Activated T-helper 17 cell treated with anti-CD3 and anti-CD28 coated beads, Interleukin-2, amount 50 U/mL, for 72 hours (primary cell): ENCODE data around the gene MTRFR. TPM values are rescaled to one million over a fixed set of nuclear protein-coding genes. Genes with fewer than 3 reads are reported as not detected.
A peak's percentile ranks its signal among the peaks of the same experiment; 100 is the strongest.
"Not testable (repeated sequence)": the region's sequence is repeated elsewhere in the genome, so short reads cannot be mapped to it uniquely, and the experiment has no call there.

Experiments
- ATAC-seq: fragments of 150-1000 bp; cut with Tn5 transposase; replicated peaks from 2 replicates; pipeline ENCODE4 v1.10.0; 2021; ENCODE audit warnings: mild to moderate bottlenecking, moderate library complexity
- H3K27ac Mint-ChIP-seq: one replicate; pipeline ENCODE4 v1.8.0; 2022; ENCODE audit warnings: mixed read lengths
- H3K27me3 Mint-ChIP-seq: one replicate; pipeline ENCODE4 v1.8.0; 2022; ENCODE audit warnings: mixed read lengths
- H3K36me3 Mint-ChIP-seq: one replicate; pipeline ENCODE4 v1.8.0; 2022; ENCODE audit warnings: low read depth, mild to moderate bottlenecking, mixed read lengths
- H3K4me1 Mint-ChIP-seq: one replicate; pipeline ENCODE4 v1.8.0; 2022; ENCODE audit warnings: mixed read lengths
- H3K4me3 Mint-ChIP-seq: one replicate; pipeline ENCODE4 v1.8.0; 2022; ENCODE audit warnings: mild to moderate bottlenecking, mixed read lengths
- H3K9me3 Mint-ChIP-seq: one replicate; pipeline ENCODE4 v1.8.0; 2022; ENCODE audit warnings: mixed read lengths
- total RNA-seq, 2 donors: library from RNA; stranded (reverse); gene quantifications; one replicate each; pipeline ENCODE4 v1.2.3, GENCODE V29; 2022

The MTRFR gene
- total RNA-seq: 10 to 100 TPM; 26.8 to 32.3 TPM

DNA sequence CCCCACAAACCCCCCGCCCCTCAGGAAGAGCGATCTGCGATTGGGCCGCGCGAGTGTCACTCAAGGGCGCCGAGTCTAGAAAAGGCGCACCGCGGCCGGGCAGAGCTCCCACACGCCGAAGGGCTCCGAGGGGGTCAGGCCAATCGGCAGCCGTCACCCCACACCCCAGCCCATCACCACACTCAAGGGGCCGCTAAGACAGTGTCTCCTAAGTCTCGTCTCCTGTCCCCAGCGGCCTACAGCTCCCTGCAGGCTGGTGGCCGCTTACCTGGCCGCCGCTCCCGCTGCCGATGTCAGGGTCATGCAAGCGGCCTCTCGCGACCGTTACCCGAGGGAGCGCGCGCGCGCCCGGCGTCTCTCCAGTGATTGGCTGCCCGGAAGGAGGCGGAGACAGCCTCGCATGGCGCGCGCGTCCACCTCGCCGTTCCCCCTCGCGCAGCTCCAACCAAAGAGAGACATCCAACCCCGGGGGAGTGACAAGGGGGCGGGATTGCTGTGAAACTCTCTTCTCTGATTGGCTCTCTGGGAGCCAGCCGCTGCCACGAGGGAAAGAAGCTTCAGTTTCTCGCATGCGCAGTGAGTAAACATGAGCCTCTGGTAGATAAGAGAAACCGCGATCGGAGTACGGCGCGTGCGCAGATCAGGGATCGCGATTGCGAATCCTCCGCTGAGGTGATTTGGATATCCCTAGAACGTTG, at the start of gene MTRFR, which contains the start of gene MPHOSPH9:
TSS of gene MTRFR (plus strand) at position 630 of the 698 bp plus-strand sequence. CDS start 20,239 bp downstream, outside the sequence.
TSS of gene MPHOSPH9 (minus strand) at position 335 of the 698 bp plus-strand sequence. CDS start 2,777 bp downstream, outside the sequence.
- H3K4me1 Mint-ChIP-seq: peaks cover 34% of the 10 kb centered on the region
- H3K27me3 Mint-ChIP-seq: no peaks in the 10 kb centered on the region
- peaks cover 75% of the 10 kb centered on the region for H3K36me3 Mint-ChIP-seq
- H3K9me3 Mint-ChIP-seq: no peaks in the 10 kb centered on the region
- H3K27ac Mint-ChIP-seq: peak within 1 kb of the TSS; percentile 99
- ATAC-seq: peak; percentile 93
- H3K4me3 Mint-ChIP-seq: peak within 1 kb of the TSS; percentile 93

DNA sequence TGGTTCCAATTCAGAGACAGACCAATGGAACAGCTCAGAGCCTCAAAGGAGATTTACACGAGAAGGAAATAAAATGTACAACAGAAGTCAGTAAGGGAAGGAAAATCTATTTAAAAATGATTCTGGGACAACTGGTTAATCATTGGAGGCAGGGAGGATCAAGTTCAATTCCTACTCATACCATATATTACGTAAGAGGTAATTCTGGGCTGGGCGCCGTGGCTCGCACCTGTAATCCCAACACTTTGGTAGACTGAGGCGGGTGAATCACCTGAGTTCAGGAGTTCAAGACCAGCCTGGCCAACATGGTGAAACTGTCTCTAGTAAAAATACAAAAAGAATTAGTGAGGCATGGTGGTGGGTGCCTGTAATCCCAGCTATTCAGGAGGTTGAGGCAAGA, 45.6 kb upstream of the MTRFR start:
- no peak for ATAC-seq
- no peaks in the 10 kb centered on the region for H3K9me3 Mint-ChIP-seq
- H3K4me3 Mint-ChIP-seq: no peak overlapping the region
- H3K27ac Mint-ChIP-seq: no peak overlapping the region
- H3K27me3 Mint-ChIP-seq: no peaks in the 10 kb centered on the region
- no peaks in the 10 kb centered on the region for H3K4me1 Mint-ChIP-seq
- peaks cover 90% of the 10 kb centered on the region for H3K36me3 Mint-ChIP-seq

DNA sequence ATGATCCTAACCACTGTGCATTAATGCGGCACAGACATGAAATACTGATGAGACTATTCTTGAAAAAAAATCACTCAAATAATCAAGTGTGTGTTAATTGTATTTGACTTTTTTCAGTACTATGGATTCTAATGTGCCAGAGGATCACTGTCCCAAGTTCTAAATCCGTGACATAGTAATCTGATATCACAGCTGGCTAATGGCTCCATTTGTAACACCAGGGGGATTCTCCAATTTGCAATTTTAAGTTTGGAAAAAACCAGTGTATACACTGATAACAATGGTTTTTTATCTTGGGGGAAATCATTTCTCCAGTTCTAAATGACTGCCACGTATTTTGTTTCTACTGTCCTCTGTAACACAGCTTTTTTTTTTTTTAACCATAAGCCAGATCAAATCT, 33.3 kb upstream of the MTRFR start:
- peaks cover 13% of the 10 kb centered on the region for H3K4me1 Mint-ChIP-seq
- peak overlapping the region; percentile 80 for H3K27ac Mint-ChIP-seq
- H3K27me3 Mint-ChIP-seq: no peaks in the 10 kb centered on the region
- peak overlapping the region; percentile 43 for H3K4me3 Mint-ChIP-seq
- no peak for ATAC-seq
- H3K9me3 Mint-ChIP-seq: no peaks in the 10 kb centered on the region
- peaks cover 85% of the 10 kb centered on the region for H3K36me3 Mint-ChIP-seq

DNA sequence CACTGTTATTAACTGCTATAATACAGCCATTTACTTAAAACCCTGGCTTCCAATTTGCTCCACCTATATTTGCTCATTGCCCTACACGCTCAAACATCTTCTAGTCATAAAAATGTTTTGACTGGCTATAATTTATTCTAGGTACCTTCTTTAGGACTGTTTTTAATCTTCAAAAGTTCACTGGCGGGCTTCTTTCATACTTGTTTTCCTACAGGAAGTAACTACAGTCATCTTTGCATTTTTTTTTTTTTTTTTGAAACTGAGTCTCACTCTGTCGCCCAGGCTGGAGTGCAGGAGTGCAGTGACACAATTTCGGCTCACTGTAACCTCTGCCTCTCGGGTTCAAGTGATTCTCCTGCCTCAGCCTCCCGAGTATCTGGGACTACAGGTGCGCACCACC, 32.8 kb upstream of the MTRFR start:
- Mint-ChIP-seq H3K9me3 (no peaks in the 10 kb centered on the region), H3K36me3 (peaks cover 85% of the 10 kb centered on the region), H3K4me3 (peak overlapping the region; percentile 43), H3K4me1 (peaks cover 13% of the 10 kb centered on the region), H3K27me3 (no peaks in the 10 kb centered on the region), H3K27ac (peak overlapping the region; percentile 80)
- ATAC-seq: peak; percentile 85

DNA sequence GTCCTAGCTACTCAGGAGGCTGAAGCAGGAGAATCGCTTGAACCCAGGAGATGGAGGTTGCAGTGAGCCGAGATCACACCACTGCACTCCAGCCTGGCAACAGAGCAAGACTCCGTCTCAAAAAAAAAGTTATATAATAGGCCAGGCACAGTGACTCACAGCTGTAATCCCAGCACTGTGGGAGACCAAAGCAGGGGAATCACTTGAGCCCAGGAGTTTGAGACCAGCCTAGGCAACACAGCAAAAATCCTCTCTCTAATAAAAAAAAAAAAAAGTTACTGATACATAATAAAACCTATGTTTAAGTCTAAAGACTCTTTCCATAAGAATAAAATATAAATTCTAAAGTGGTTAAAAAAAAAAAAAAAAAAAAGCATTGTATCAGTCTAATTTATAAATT, 26.4 kb upstream of the MTRFR start:
- not testable (repeated sequence) for H3K4me3 Mint-ChIP-seq, H3K4me1 Mint-ChIP-seq, H3K9me3 Mint-ChIP-seq, ATAC-seq, H3K27ac Mint-ChIP-seq, H3K27me3 Mint-ChIP-seq
- H3K36me3 Mint-ChIP-seq: peaks cover 86% of the 10 kb centered on the region

DNA sequence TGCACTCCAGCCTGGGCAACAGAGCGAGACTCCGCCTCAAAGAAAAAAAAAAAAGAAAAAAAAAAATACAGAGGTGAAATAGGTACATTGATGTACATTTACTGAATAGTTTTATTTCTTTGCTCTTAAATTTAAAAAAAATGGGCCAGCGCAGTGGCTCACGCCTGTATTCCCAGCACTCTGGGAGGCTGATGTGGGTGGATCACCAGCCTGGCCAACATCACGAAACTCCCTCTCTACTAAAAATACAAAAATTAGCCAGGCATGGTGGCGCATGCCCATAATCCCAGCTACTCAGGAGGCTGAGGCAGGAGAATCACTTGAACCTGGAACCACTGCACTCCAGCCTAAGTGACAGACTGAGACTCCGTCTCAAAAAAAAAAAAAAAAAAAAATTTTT, 25.4 kb upstream of the MTRFR start:
- H3K27me3 Mint-ChIP-seq, ATAC-seq, H3K4me1 Mint-ChIP-seq, H3K9me3 Mint-ChIP-seq, H3K4me3 Mint-ChIP-seq, H3K27ac Mint-ChIP-seq: not testable (repeated sequence)
- H3K36me3 Mint-ChIP-seq: peaks cover 86% of the 10 kb centered on the region

DNA sequence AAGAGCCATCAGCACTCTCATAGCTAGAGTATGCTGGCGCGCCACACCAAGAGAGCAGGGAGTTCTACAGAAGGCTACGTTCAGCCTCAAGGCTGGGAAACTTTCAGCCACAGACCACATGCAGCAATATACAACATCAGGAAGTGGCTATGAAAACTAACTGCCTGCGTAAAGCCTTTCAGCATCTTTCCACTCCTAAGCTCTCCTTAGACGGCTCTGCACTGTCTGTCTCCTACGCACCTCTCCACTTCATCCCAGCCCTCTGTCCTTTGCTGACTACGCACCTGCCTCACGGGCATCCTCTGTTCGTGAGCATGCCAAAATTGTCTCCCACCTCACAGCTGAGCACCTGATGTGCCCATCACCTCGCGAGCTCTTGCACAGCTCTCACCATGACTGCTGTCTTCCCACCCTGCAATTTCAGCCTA, 10.0 kb upstream of the MTRFR start:
- Mint-ChIP-seq H3K27me3 (no peaks in the 10 kb centered on the region), H3K9me3 (no peaks in the 10 kb centered on the region), H3K36me3 (peaks cover 80% of the 10 kb centered on the region), H3K27ac (peak overlapping the region; percentile 75), H3K4me3 (peak overlapping the region; percentile 77), H3K4me1 (peaks cover 15% of the 10 kb centered on the region)
- ATAC-seq: peak; percentile 98

DNA sequence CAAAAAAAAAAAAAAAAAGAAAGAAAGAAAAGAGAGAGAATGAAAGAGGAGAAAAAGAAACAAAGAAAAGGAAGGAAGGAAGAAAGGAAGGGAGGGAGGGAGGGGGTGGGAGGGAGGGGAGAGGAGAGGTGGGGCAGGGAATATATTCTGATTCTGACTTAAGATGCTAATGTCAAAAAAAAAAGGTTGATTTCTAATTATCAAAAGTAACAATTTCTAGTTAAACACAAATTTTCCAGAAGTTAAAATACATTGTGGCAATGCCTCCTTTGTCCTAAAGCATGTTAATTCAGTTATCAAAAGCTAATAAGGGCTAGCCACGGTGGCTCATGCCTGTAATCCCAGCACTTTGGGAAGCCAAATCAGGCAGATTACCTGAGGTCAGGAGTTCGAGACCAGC, 7.8 kb upstream of the MTRFR start:
- Mint-ChIP-seq H3K27ac (no peak overlapping the region), H3K4me3 (no peak overlapping the region), H3K9me3 (no peaks in the 10 kb centered on the region), H3K27me3 (no peaks in the 10 kb centered on the region), H3K36me3 (peaks cover 79% of the 10 kb centered on the region), H3K4me1 (peaks cover 26% of the 10 kb centered on the region)
- no peak for ATAC-seq

DNA sequence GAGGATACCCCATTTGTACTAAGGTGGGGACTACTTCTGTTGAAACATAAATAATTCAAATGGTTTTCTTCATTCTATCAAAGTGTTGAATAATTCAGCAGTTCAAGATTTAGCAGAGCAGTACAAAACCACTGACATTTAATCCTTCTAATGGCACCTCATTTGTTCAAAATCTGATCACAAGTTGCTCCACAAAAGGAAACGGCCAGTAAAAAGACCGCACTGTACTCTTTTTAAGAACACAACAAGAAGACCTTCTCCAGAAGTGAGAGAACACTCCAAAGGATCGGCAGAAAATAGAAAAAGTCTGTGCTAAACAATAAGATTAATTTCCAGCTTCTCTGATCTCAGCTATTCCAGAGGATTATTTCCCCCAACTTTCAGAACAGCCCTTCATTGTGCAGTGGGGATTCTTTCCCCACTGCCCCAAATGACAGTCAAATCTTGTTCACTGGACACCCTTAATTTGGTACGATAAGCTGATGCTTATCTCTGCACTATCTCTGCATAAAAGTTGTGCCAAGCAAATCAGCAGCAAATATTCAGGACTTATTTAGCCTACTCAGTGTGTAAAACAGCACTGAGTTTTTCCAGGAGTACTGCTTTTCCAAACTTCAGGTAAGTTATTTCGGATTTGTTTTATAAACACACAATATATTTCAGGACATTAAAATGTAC, 5.5 kb upstream of the MTRFR start:
- H3K9me3 Mint-ChIP-seq: no peaks in the 10 kb centered on the region
- H3K27ac Mint-ChIP-seq: no peak overlapping the region
- peak overlapping the region; percentile 83 for H3K4me3 Mint-ChIP-seq
- H3K4me1 Mint-ChIP-seq: peaks cover 36% of the 10 kb centered on the region
- H3K27me3 Mint-ChIP-seq: no peaks in the 10 kb centered on the region
- peaks cover 59% of the 10 kb centered on the region for H3K36me3 Mint-ChIP-seq
- no peak for ATAC-seq

DNA sequence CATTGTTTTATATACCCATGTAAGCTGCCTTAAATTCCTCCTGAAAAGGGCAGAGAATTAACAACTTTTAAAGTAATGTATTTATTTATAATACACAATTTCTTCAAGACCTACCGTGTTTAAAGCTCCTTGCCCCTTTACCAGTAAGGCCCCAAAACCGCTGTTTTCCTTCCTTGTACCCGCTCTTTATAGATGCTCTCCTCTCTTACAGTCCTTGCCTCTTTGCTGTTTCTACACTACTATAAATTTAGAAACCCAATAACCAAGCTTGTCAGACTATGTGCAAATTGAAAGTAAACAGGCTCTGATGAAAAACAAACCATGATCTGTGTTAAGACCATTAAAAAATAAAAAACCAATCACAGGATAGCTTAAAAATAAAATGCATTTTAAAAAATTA, 4.2 kb upstream of the MTRFR start:
- Mint-ChIP-seq H3K4me3 (peak overlapping the region; percentile 83), H3K27ac (peak overlapping the region; percentile 87), H3K4me1 (peaks cover 27% of the 10 kb centered on the region), H3K27me3 (no peaks in the 10 kb centered on the region), H3K9me3 (no peaks in the 10 kb centered on the region), H3K36me3 (peaks cover 63% of the 10 kb centered on the region)
- no peak for ATAC-seq

DNA sequence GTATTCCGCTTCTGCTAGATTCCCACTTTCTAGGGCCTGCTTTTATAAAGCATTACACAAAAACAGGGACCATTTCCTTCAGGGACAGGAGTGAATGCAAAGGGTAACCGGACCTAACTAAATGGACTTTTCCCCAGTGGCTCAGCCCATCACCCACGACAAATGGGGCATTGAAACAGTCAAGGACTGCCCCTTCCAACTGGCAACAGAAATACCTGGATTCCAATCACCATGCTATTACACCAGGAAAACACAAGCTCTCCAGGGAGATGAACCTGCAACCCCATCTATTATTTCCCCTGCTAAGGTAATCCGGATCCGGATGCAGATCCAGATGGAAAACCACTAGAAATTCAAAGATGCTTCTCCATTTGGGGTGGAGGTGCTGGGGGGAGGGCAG, 1.3 kb upstream of the MTRFR start:
- H3K4me1 Mint-ChIP-seq: peaks cover 32% of the 10 kb centered on the region
- no peak for ATAC-seq
- peak overlapping the region; percentile 99 for H3K27ac Mint-ChIP-seq
- H3K27me3 Mint-ChIP-seq: no peaks in the 10 kb centered on the region
- H3K4me3 Mint-ChIP-seq: peak overlapping the region; percentile 93
- H3K36me3 Mint-ChIP-seq: peaks cover 71% of the 10 kb centered on the region
- no peaks in the 10 kb centered on the region for H3K9me3 Mint-ChIP-seq

DNA sequence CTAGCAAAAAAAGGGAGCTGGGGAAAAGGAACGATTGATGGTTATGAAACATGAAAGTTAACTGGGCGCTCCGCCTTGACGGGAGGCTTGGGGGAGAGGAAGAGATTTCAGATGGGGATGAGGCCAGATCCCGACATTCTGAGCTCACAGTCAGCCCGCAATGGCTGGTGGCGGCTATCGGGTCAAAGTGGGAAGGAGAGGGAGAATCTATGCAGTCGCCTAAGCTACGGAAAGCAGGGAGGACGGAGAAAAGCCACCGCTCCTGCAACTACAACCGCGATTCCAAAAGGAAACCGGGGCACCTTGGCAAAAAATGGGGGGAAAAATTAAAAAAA, 797 bp upstream of the MTRFR start:
- Mint-ChIP-seq H3K27me3 (no peaks in the 10 kb centered on the region), H3K4me1 (peaks cover 34% of the 10 kb centered on the region), H3K36me3 (peaks cover 75% of the 10 kb centered on the region), H3K9me3 (no peaks in the 10 kb centered on the region), H3K27ac (peak overlapping the region; percentile 99), H3K4me3 (peak overlapping the region; percentile 93)
- peak; percentile 1 for ATAC-seq

DNA sequence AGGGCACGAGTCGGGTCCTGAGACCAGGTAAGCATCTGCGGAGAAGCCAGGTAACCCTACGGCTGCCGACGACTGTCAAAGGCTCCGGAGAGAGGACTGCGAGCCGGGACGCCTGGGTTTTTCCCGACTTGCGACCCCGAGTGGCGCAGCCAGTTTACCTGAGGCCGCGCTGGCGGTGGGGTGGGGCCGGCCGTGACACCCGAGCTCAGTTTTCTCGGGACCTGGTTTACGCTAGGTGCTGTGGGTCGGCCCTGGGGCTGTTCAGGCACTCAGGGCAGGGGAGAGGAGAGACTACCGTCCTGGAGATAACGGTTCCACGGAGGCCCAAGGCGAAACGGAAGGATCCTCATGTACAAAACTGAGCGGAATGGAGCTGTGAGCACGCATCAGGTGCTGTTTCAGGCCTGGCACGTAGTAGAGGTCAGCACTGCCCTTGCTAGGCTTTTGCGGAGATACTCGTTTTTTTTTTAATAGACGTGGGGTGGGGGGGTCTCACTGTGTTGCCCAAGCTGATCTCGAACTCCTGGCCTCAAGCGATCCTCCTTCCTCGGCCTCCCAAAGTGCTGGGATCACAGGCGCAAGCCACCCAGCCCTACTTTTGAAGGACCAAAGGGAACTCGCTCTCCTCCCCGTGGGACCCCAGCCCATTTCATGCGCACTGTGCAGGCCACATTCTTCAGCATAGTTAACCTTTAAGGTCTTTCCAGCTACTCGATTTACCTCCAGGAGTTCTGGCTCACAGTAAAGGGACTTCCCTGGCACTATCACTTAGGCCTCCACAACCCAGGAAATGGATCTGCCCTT, 471 bp downstream of the MTRFR start:
- no peaks in the 10 kb centered on the region for H3K9me3 Mint-ChIP-seq
- peak; percentile 17 for ATAC-seq
- peaks cover 30% of the 10 kb centered on the region for H3K4me1 Mint-ChIP-seq
- H3K27me3 Mint-ChIP-seq: no peaks in the 10 kb centered on the region
- H3K27ac Mint-ChIP-seq: peak overlapping the region; percentile 99
- H3K36me3 Mint-ChIP-seq: peaks cover 69% of the 10 kb centered on the region
- H3K4me3 Mint-ChIP-seq: peak overlapping the region; percentile 93

DNA sequence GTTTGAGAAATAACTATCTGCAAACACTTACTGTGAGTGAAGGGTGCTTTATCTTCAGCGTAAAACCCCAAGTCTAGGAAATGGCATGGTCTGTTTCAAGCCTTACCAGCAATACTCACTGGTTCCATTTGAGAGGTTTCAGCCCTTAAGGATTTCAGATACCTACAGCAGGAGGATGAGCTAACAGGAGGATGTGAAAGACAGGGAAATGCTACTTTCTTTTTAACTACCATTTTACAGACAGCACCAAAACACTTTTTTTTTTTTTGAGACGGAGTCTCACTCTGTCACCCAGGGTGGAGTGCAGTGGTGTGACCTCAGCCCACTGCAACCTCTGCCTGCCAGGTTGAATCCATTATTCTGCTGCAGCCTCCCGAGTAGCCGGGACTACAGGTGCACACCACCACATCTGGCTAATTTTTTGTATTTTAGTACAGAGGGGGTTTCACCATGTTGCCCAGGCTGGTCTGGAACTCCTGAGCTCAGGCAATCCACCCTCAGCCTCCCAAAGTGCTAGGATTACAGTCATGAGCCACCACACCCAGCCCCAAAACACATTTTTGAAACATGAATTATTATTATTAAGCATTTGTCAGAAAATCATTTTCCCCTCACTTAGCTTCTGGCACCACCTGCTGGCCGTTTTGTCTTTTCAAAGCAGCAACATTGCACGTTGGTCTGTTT, 4.6 kb downstream of the MTRFR start:
- peak; percentile 5 for ATAC-seq
- H3K36me3 Mint-ChIP-seq: peaks cover 85% of the 10 kb centered on the region
- H3K4me1 Mint-ChIP-seq: peaks cover 24% of the 10 kb centered on the region
- peak overlapping the region; percentile 61 for H3K27ac Mint-ChIP-seq
- H3K4me3 Mint-ChIP-seq: peak overlapping the region; percentile 93
- H3K27me3 Mint-ChIP-seq: no peaks in the 10 kb centered on the region
- no peaks in the 10 kb centered on the region for H3K9me3 Mint-ChIP-seq
